Measurements from ENCODE around the gene CCNF.

Gene CCNF

DNA sequence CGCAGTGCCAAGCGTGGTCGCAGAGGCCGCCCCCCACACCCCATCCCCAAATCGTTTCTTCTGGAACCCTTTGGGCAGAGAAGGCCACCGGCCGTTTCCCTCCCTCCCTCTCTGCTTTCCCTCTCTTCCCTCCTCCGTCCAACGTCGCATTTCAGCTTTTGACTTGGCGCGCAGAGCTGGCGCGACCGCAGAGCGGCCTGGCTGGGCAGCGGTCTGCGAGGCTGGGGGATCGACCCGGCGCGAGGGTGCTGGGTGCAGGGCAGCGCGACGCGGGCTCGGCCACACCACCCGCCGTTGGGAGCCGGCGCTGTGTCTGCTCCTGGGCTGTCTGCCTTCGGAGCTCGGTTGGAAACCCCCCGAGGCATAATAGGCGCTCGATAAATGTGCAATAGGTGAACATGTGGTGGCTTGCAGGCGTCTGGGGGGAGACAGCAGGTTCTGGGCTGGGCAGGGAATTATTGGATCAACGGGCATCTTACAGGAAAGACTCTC is 39.0 kb downstream of the CCNF start:
- no peak for TF ChIP-seq EP300 (IDR thresholded peaks at IDR 0.05; ENCODE audit: borderline replicate concordance)
- no peak for TF ChIP-seq RAD21 (IDR thresholded peaks at IDR 0.05; ENCODE audit: low read depth)
- TF ChIP-seq, protein P1, sequence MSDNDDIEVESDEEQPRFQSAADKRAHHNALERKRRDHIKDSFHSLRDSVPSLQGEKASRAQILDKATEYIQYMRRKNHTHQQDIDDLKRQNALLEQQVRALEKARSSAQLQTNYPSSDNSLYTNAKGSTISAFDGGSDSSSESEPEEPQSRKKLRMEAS (IDR thresholded peaks at IDR 0.05): peak; percentile 72
- no peak for TF ChIP-seq TCF12 (IDR thresholded peaks at IDR 0.05; ENCODE audit: low read depth)
- peak; percentile 22; the same call in 1 of the 2 replicates for TF ChIP-seq NFIC (IDR thresholded peaks at IDR 0.05)
- peak; percentile 56; the same call in 1 of the 2 replicates for TF ChIP-seq ZBTB7A (IDR thresholded peaks at IDR 0.05; ENCODE audit: low read depth)

DNA sequence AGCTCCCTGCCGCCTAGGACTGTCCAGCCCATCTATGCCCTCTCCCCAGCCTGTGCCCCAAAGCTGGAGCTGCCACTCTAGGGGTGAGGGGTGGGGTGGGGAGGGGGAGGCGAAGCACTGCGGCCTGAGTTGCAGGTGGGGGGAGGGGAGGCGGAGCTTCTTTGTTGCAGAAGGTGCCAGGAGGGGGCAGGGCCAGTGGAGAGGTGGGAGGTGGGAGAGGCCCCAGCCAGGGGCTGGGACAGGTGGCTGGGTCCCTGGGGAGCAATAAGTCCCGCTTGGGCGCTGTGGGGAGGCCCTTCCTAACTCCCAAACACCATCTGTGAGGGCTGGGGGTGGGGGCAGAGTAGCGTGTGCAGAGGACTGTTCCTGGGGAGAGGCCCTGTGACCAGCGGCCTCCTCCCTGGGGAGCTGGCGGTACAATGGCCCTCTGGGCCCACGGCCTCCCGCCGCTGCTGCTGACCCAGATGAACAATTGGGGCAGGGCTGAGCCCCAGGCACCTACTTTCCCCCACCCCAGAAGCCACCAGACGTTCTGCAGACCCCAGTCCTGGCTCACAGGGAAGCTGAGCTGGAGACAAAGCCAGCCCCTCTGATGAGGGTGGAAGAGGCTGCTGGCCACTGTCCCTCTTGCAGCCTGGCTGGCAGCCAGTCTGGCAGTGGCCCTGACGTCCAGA is 39.6 kb downstream of the CCNF start:
- TF ChIP-seq NFIC (IDR thresholded peaks at IDR 0.05) (peak; percentile 45), RAD21 (IDR thresholded peaks at IDR 0.05; ENCODE audit: low read depth) (no peak), TCF12 (IDR thresholded peaks at IDR 0.05; ENCODE audit: low read depth) (no peak)
- TF ChIP-seq, protein P1 (IDR thresholded peaks at IDR 0.05): no peak

DNA sequence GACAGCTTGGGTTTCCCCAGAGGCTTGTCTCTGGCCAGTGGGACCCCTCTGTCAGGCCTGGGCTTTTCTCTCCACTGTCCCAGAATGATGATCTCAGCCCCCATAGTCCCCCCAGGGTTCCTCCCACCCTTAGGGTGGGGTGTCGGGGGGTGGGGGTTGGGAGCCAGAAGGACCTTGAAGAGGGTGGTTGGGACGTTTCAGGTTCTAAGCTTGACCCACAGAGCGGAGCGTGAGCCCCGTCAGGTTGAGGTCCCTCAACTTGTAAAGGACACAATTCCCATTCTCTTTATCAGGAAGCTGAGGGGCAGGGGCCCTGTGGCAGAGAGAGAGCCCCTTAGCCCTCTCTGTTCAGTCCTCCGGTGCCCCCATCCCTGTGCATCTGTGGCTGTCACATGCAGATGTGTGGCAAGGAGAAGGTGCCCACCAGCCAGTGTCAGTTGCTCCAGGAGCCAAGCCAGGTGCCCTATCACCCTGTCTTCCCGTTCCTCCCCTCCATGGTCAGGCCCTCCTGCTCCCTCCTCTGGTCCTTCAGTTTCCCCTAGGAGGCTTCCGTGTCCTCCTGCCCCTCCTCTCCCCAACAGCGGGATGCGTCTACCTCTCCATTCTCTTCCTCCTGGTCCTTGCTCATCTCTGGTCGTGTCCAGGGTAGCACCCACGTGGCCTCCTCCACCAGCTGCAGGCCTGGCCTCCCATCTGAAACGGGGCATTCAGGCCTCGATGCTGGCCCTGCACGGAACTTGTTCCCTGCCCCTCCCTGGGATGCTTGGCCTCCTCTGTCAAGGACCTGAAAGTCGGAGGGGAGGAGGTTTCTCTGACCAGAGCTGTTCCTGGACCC is 40.4 kb downstream of the CCNF start:
- TF ChIP-seq EGR1 (IDR thresholded peaks at IDR 0.05) (no peak), CEBPB (IDR thresholded peaks at IDR 0.05) (no peak), NFIC (IDR thresholded peaks at IDR 0.05) (no peak), TAF1 (IDR thresholded peaks at IDR 0.05; ENCODE audit: low read depth) (no peak), EP300 (IDR thresholded peaks at IDR 0.05; ENCODE audit: borderline replicate concordance) (no peak), YY1 (IDR thresholded peaks at IDR 0.05; ENCODE audit: low read depth) (no peak), CREB1 (IDR thresholded peaks at IDR 0.05; ENCODE audit: low read depth) (no peak)
- TF ChIP-seq, protein P2, sequence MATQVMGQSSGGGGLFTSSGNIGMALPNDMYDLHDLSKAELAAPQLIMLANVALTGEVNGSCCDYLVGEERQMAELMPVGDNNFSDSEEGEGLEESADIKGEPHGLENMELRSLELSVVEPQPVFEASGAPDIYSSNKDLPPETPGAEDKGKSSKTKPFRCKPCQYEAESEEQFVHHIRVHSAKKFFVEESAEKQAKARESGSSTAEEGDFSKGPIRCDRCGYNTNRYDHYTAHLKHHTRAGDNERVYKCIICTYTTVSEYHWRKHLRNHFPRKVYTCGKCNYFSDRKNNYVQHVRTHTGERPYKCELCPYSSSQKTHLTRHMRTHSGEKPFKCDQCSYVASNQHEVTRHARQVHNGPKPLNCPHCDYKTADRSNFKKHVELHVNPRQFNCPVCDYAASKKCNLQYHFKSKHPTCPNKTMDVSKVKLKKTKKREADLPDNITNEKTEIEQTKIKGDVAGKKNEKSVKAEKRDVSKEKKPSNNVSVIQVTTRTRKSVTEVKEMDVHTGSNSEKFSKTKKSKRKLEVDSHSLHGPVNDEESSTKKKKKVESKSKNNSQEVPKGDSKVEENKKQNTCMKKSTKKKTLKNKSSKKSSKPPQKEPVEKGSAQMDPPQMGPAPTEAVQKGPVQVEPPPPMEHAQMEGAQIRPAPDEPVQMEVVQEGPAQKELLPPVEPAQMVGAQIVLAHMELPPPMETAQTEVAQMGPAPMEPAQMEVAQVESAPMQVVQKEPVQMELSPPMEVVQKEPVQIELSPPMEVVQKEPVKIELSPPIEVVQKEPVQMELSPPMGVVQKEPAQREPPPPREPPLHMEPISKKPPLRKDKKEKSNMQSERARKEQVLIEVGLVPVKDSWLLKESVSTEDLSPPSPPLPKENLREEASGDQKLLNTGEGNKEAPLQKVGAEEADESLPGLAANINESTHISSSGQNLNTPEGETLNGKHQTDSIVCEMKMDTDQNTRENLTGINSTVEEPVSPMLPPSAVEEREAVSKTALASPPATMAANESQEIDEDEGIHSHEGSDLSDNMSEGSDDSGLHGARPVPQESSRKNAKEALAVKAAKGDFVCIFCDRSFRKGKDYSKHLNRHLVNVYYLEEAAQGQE (IDR thresholded peaks at IDR 0.05; ENCODE audit: low read depth): no peak

DNA sequence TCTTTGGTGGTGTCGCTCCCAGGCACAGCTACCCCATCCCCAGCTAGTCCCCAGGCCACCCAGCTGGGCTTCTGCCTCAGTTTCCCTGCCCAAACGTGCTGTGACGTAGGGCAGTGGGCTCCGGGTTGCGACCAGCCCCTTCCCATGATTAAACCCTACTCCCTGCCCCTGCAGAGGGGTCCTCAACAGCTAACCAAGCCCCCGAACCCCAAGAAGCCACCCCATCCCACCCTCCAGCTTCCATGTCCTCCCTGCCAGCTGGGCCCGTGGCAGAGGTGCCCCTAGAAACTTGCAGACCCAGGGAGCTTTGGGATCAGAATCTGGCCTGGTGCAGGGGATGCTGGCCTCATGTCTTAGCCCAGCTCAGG is 41.0 kb downstream of the CCNF start:
- TF ChIP-seq TAF1 (IDR thresholded peaks at IDR 0.05; ENCODE audit: low read depth): no peak
- TF ChIP-seq, protein P1 (IDR thresholded peaks at IDR 0.05): 0 out of 2 replicates have a peak, but pooled peaks have one; percentile 1

DNA sequence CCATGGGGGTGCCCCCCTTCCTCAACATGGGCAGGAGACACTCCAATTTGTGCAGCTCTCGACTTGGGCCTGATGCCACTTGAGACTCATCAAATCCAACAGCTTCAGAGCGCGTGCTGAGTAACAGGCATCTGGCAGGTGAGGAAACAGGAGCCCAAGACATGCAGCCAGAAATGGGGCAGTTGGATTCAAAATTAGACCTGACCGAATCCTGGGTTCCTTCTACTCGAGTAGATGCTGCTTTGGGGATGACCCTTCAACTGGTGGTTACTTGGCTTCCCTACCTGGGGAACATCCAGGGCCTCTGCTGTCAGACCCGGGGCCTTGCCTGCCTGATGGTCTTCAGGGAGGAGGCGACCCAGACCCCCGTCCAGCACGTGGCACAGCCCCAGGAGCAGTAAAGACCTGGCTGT is 41.4 kb downstream of the CCNF start:
- TF ChIP-seq, protein P1 (IDR thresholded peaks at IDR 0.05): peak; percentile 30
- TF ChIP-seq TCF12 (IDR thresholded peaks at IDR 0.05; ENCODE audit: low read depth): no peak

DNA sequence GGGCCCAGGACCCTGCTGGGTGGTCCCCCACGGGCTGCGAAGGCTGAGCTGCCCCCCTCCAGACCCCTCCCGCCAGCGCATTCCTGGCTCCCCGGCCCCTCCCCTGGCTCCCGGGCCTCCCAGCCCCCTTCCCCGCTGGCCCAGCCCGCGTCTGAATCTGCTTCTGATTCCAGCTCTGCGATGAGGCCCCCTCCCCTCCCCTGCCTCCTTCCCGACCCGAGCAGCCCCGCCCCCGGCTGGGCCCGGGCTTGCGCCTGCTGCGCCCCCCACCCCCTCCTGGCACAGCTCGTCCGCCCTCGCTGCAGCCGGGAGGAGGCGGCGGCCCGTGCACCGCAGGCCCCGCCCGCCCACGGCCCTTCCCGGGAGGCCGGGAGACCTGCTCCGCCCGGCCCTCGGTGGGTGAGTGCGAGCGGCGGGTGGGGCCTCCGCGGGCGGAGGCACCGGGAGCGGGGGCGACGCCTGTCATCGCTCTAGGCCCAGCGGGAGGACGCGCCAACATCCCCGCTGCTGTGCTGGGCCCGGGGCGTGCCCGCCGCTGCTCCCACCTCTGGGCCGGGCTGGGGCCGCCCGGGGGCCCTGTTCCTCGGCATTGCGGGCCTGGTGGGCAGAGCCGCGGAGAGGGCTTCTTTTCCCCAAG is 41.9 kb downstream of the CCNF start, which contains the start of gene NTN3:
Gene NTN3, plus strand, starts transcription at position 282 of the 637 bp plus-strand sequence. CDS start 405 bp downstream, outside the sequence.
- peak; percentile 24; the same call in 1 of the 2 replicates for TF ChIP-seq ZBTB7A (IDR thresholded peaks at IDR 0.05; ENCODE audit: low read depth)
- TF ChIP-seq NFIC (IDR thresholded peaks at IDR 0.05): no peak
- 0 out of 2 replicates have a peak, but pooled peaks have one; percentile 8 for TF ChIP-seq TEAD4 (IDR thresholded peaks at IDR 0.05)
- TF ChIP-seq EGR1 (IDR thresholded peaks at IDR 0.05): peak; percentile 54; the same call in 1 of the 2 replicates
- TF ChIP-seq YY1 (IDR thresholded peaks at IDR 0.05; ENCODE audit: low read depth): no peak

DNA sequence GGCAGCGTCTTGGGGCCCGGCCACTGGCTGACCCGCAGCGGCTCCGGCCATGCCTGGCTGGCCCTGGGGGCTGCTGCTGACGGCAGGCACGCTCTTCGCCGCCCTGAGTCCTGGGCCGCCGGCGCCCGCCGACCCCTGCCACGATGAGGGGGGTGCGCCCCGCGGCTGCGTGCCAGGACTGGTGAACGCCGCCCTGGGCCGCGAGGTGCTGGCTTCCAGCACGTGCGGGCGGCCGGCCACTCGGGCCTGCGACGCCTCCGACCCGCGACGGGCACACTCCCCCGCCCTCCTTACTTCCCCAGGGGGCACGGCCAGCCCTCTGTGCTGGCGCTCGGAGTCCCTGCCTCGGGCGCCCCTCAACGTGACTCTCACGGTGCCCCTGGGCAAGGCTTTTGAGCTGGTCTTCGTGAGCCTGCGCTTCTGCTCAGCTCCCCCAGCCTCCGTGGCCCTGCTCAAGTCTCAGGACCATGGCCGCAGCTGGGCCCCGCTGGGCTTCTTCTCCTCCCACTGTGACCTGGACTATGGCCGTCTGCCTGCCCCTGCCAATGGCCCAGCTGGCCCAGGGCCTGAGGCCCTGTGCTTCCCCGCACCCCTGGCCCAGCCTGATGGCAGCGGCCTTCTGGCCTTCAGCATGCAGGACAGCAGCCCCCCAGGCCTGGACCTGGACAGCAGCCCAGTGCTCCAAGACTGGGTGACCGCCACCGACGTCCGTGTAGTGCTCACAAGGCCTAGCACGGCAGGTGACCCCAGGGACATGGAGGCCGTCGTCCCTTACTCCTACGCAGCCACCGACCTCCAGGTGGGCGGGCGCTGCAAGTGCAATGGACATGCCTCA is 42.6 kb downstream of the CCNF start:
- TF ChIP-seq, protein P1 (IDR thresholded peaks at IDR 0.05): peak; percentile 84
- no peak for TF ChIP-seq NFIC (IDR thresholded peaks at IDR 0.05)

DNA sequence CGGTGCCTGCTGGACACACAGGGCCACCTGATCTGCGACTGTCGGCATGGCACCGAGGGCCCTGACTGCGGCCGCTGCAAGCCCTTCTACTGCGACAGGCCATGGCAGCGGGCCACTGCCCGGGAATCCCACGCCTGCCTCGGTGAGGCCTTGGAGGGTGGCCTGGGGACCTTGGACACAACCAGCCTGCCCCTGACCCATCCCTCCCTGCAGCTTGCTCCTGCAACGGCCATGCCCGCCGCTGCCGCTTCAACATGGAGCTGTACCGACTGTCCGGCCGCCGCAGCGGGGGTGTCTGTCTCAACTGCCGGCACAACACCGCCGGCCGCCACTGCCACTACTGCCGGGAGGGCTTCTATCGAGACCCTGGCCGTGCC is 43.2 kb downstream of the CCNF start:
- no peak for TF ChIP-seq TAF1 (IDR thresholded peaks at IDR 0.05; ENCODE audit: low read depth)
- no peak for TF ChIP-seq CREB1 (IDR thresholded peaks at IDR 0.05; ENCODE audit: low read depth)
- TF ChIP-seq, protein P2 (IDR thresholded peaks at IDR 0.05; ENCODE audit: low read depth): no peak
- TF ChIP-seq EP300 (IDR thresholded peaks at IDR 0.05; ENCODE audit: borderline replicate concordance): no peak
- no peak for TF ChIP-seq ZBTB7A (IDR thresholded peaks at IDR 0.05; ENCODE audit: low read depth)
- TF ChIP-seq, protein P3, sequence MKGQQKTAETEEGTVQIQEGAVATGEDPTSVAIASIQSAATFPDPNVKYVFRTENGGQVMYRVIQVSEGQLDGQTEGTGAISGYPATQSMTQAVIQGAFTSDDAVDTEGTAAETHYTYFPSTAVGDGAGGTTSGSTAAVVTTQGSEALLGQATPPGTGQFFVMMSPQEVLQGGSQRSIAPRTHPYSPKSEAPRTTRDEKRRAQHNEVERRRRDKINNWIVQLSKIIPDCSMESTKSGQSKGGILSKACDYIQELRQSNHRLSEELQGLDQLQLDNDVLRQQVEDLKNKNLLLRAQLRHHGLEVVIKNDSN (IDR thresholded peaks at IDR 0.05): no peak
